Endometrial microvascular endothelial cells (primary cell): ENCODE data around the gene KL. TPM values are rescaled to one million over a fixed set of nuclear protein-coding genes. Genes with fewer than 3 reads are reported as not detected.

Source experiments
- in situ Hi-C: cut with HindIII; loops from 2 replicates; pipeline ENCODE4 v1.10.0; 2017; ENCODE audit warnings: low sequenced_read_pairs, low pct_unique_long_range_greater_than_20kb; ENCODE audit errors: inconsistent ontology term
- total RNA-seq: library from RNA; depleted of rRNA; stranded (reverse); fragments of >200 nt; gene quantifications from one replicate; pipeline ENCODE4 v1.2.3, GENCODE V29; 2015; ENCODE audit errors: inconsistent ontology term

The KL gene
- total RNA-seq, 1 donor from 2014 or later, result 0.46 TPM

DNA sequence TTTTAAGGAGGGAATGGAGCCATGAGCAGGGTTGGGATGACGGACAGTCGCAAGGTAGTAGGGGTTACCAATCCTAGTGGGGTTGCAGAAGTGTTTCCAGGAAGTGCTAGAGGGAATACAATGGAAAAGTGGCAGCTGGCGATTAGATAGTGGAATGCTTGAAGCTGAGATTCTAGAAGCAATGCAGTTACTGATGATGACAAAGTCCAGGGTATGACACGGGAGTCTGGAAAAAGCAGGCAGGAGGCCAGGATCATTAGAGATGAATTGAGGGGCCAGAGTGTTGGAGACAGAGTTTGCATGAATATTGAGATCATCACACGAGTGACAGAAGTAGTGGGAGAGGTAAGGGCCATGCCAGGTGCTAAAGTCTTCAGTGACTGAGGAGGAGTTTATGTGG lies 17.3 kb upstream of the KL start:
- in situ Hi-C loops, result no loop called here

DNA sequence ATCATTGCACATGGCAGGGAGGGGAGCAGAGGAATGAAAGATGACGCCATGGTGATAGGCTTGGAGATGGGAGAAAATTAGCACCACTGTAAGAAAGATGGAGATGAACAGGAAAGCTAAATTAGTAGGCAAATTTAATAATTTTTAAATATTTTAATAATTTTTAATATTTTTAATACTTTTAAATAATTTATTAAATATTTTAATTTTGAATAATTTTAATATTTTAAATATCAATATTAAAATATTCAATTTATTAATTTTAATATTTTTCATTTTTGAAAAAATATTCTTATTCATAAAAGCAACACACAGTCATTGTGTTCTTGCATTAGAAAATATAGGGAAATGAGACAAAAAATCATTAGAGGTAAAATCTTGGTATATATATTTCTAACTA lies 15.9 kb upstream of the KL start:
- in situ Hi-C loops, result no loop called here

DNA sequence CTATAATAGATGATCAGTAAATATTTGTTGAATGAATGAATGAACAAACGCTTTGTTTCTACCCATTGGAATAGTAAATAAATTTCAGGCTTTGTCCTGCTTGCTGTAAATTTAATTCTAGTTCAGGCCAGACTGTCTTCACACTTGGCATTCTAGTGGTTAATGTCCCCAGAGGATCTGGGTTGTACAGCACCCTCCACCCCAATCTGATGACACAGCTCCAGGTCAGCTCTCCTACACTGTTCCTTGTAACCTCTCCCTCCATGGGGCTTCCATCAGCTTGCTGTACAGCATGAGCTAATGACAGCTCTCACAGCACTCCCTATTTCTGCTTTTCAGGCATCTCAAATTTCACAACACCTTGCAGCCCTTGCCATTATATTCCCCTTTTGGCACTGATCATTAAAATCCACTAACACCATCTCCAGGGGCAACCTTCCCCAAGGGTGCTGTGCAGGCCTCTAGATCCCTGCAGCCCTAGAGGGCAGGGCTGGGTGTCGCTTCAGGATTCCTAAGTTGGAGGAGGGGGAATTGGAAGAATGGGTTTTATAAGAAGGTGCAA lies 12.7 kb upstream of the KL start:
- in situ Hi-C loops, result no loop called here

DNA sequence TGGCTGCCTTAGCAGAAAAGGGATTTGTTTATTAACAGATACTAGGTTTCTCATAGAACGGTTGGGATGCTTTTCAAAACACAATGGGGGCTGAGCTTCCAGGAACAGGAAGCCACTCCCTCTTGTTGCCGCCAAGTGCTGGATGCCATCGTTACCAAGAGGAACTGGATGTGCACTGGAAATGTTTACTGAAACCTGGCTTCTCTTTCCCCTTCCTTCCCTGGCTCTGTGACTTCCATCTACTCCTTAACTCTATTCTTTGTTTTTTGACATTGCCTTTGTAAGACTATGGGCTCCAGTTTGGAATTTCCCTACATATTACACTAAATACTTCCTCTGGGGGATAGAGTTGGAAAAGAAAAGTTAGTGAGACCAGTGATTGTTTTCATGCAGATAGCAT lies 11.7 kb upstream of the KL start:
- in situ Hi-C loops, result no loop called here

DNA sequence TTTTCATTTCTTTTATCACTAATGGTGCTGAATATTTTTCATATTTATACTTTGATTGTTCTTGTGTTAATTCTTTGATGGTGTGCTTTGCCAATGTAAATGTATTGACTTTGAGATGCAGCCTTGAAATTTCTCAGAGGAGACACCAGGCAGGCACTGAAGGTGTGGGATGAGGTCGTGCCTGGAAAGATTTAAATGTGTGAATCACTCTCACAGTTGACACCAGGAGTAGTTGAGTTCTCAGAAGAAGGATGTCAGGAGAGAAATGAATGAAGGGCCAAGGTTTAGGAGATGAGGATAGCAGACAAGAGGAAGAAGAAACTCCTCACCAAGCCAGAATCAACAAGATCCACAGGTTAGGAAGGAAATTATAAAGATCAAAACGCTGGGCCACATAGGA lies 10.1 kb upstream of the KL start:
- in situ Hi-C loops, result no loop called here

DNA sequence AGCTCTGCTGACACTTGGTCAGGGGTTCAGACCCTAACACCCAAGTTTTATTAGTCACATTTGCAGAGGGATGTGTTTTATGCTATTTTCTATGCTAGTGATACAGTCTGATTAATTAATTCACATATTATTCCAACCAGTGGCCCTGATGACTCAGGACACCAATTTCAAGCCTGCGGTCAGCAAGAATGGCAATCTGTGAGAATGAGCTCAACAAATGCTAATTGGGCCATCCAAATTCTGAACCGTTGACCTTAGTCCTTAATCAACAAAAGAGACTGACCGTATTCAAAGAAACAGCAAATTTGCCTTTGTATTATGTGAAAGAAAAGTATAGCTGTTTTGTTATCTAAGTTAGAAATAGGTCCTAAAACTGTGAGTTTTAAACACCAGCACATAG lies 9.6 kb upstream of the KL start:
- in situ Hi-C loops, result no loop called here

DNA sequence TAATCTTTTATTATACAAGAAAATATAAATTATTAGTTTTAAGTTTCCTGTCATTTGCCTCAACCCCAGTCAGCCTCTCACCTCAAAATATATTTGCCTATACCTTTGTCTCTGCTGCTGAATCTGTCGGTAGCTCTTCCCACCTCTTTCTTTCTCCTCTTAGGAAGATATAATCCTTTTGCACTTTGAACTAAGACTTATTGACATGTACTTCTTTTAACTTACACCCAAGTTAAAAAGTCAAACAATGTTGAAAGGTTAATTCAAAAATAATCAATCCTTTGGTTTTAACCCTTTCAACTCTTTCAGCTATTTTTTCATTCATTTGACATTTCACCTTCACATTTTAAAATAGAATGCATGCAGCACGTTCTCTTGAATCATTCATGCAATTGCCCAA lies 9.0 kb upstream of the KL start:
- in situ Hi-C loops, result no loop called here

DNA sequence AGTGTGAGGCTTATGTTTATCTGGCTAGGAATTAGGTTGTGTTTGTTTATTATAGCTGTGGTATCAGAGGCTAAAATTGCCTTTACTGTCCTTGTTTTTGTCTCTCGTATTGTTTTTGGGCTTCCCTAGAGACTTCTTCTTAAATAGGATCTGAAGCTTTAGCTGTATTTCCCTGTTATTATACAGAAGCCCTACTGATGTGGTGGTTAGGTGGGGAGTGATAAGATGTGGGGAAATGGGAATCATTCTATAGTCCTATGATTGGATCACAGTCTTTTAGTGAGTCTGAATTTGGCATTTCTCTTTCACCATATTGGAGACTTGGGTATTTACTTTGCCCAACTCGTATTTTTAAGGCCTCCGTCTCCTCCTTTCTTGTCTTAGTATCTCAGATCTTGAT lies 8.3 kb upstream of the KL start:
- in situ Hi-C loops, result no loop called here

DNA sequence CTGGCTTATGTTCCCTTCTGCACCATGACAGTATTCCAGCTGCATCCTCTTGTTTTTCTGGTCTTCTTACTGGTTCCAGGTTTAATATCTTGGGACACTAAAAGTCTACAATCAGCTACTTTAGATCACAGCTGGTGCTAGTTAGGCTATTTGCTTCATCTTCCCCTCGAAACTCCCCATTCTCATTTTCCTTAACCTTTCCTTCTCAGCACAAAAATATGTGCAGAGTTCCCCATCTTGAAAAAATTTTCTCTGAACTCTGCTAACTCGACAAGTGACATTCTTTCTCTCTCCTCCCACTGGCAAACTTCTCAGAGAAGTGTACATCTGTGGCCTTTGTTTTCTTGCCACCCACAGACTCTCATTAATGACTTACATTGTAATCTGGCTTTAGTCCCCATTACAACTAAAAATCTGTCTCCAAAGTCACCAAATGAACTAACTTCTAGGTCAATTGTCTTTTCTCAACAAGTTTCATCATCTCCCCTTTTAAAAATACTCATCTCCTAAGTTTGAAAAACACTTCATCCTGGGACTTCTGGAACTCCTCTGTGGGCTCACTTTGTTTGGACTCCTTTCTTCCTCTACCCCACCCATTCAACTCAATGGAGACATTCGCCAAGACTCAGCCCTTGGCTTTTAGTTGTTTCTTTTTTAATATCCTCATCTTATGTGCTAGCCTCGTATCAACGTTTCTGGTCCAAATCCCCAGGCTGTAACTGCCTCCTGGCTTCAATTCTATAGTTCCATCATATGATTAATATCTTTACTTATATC lies 7.1 kb upstream of the KL start:
- in situ Hi-C loops, result no loop called here

DNA sequence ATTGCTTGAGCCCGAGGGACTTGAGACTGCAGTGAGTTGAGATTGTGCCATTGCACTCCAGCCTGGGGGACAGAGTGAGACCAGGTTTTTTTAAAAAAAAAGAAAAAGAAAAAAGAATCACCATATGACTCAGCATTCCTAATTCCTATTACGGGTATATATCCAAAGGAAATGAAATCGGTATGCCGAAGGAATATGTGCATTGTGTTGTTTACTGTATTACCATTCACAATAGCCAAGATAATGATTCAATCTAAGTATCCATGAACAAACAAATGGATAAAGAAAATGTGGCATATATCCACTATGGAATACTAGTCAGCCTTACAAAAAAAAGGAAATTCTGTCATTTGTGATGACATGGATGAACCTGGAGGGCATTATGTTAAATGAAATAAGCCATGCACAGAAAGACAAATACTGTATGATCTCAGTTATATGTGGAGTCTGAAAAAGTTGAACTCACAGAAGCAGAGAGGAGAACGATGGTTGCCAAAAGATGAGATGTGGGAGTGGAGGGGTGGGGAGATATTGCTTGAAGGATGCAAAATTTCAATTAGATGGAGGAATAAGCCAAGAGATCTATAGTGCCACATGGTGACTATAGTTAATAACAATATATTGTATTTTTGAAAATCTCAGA lies 4.3 kb upstream of the KL start:
- in situ Hi-C loops, result no loop called here

DNA sequence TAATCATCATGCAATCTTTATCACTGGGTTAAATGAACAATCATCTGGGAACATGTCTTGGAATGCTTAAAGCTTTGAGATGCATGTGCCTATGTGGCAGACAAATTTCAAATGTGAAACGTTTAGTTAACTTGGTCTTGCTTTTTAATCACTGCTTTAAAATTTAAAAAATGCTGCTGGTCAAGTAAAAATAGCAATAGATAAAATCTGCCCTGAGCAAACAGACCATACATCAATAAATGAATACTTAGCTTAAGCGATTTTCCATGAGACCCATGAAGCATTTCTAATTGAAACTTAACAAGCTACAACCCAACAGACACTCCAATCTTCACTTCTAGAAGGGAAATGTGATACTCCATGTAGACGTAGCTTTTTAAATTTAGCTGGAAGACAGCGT lies 1.9 kb upstream of the KL start:
- in situ Hi-C loops, result no loop called here

DNA sequence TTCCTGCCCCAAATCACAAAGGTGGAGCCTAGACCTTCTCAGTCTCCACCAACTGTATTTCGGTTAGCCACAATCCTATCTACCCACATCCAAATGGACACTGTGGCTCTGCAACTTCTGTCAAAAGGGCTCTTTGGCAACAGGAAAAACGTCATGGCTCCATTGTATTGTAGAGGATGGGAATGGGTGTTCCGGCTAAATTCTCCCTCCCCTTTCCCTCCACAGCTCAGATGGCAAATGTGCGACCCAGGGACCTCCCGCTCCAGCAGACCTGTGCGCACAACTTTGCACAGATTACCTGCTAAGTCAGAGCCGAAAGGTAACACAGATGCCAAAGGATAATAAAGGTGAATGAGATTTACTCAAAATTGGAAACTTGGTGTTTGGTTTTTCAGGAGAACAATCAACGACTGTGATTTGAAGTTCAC lies 968 bp upstream of the KL start:
- in situ Hi-C loops, result no loop called here

DNA sequence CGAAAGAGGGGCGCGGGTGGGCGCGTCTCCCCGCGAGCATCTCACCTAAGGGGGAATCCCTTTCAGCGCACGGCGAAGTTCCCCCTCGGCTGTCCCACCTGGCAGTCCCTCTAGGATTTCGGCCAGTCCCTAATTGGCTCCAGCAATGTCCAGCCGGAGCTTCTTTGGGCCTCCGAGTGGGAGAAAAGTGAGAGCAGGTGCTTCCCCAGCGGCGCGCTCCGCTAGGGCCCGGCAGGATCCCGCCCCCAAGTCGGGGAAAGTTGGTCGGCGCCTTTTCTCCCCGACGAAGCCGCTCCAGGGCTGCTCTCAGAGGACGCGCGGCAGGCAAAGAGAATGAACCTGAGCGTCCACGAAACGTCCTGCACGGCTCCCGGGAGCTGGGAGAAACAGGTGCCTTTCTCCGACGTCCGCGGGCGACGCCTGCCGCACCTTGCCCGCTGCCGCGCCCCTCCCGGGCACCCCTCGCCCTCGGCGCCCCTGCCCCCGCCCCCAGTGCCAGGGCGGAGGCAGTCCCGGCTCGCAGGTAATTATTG lies 366 bp upstream of the KL start:
- in situ Hi-C loops, result no loop called here

DNA sequence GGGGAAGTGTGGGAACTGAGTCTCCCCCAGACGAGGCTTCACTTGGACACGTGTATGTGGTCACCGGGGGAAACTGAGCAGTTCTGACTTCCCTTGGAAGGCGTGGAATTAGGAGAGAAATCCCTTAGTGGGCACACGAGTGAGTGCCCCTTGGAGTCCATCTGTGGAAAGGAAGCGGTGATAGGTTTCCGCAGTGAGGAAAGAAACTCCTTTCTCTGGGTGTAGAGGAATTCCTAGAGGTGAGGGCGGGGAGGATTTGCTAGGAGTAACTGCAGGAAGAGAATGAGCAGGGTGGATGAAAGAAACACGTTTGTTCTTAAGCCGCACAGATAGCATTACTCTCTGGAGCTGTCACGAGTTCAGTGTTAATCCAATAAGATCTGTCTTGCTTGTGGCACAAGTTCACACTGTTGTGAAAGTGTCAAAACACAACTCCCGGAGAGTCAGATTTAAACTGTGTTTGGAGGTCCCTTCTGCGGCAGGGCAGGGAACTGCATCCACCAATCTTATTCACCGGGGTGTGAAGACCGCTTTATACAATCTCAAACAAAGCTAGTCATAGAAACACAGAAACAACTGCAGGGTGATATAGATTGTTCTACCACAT lies 1.2 kb downstream of the KL start:
- in situ Hi-C loops, result no loop called here

DNA sequence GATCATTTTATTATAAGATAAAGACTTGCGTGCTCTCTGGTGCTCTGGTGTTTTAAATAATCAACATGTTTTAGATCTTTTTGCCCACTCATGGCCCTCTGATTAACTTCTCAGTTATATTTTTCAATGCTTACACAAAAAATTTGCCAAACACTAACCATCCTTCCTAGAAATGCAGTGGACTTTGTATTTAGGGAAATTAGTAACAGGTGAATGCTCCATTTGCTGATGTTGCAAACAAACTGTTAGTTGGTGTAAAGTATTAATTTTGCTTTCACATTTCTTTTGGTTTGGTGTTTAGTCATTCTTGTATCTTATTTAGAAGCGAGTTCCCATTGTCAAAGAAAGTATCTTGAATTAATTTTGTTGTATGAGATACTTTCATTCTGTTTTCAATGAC lies 2.7 kb downstream of the KL start:
- in situ Hi-C loops, result no loop called here

DNA sequence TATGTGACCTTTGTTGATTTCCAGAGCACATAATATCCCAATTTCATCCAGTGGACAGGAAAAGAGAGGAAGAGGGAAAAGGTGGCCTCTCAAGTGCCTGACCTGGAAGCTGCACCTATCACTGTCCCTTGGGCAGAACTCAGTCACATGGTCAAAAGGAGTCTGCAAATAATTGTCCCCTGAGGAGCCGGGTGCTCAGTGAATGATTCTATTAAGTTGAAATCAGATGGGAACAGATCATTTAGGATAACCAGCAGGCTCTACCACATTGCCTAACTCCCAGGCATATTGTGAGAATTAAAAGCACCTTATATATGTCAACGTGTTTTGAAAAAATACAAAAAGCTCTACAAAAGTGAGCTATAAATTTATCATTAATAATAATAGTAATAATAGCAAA lies 6.8 kb downstream of the KL start:
- in situ Hi-C loops, result no loop called here

DNA sequence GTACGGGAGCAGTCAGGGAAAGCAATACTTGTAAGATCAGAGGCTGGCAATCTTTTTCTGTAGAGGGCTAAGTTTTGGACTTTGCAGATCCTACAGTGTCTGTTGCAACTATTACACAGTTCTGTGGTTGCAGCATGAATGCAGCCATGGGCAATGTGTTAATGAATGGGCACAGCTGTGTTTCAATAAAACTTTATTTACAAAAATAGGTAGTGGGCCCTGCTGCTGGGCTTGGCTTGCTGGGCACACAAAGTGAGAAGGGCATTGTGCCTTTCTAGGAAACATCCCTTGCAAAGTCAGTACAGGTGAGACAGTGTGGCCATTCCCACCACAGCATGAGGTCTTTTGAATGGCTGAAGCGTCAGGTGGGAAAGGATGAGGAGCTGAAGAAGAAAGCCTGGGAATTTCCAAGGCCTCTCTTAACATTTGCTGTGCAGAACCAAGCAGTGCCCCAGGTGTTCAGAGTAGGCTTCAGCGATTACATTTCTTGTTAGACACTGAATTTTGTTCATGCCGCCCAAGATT lies 9.1 kb downstream of the KL start:
- in situ Hi-C loops, result no loop called here

DNA sequence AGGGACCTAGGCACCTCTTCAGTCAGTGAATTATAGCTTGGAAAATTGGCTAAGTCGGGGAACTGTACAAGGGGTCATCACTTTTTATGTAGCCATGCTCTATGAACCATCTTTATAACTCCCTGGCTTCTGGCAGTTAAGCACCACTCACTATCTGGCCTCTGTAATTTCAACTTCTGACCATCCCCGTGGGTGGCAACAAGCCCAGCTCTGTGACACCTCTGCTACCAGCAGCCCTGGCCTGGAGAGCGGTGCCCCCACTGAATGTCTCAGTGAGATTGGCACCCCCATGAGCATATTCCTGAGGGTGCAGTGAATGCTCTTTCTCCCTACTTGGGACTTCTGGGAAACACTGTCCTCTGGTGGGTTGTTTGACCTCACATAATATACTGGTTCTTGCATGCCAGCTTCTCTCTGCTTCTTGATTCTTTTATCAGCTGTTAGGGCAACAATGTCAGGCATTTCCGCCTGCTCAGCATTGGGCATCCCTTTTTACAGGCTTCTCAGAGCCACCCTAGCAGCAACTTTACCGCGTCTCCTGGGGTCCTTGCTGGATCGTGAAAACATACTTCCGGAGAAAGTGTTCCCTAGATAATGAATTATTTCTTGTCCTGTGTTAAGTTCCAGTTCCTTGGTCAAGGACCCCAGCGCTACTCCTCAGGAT lies 10.4 kb downstream of the KL start:
- in situ Hi-C loops, result no loop called here

DNA sequence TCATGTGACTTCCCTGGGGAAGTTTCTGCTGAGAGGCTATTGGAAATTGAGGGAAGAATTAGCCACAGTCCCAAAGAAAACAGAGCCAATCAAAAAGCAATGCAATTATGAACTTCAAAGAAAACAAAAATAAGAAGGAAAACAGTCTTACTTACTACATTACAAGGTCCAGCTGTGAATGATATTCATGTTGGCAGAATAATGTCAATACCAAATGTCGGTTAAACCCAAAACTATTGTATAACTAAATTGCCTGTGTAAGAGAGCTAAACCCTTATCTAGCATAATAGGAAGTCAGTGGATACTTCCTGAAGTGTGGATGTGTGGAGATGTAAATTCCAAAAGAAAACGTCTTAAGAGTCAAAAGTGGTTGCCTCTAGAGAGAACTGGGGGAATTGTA lies 12.4 kb downstream of the KL start:
- in situ Hi-C loops, result no loop called here
